ENCODE results near the gene ANO1.

DNA sequence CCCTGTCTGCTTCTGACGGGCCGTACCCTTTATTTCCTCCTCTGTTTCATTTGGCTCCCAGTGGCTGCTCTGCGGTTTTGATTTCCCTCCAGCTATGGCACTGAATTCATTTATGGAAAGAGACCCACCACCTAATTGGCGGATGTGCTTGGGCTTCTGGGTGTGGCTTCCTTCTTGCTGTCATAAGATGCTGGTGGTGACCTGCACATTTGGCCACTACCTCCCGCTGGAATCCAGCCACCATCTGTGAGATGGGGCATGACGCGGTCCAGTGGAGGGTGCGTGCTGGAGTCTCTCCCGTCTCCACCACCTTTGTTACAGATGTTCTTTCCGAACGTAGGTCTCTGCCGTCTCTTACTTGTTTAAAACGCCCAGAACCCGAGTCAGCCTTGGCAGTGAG lies 77.3 kb downstream of the ANO1 start:
- TF ChIP-seq CTCF (IDR thresholded peaks at IDR 0.05; ENCODE audit: insufficient read depth, low read depth, low read length), result no peak
- TF ChIP-seq EZH2 (IDR thresholded peaks at IDR 0.05; ENCODE audit: insufficient read depth, low read length), result no peak
